Spleen (tissue), 11 donors: Measurements from ENCODE around the gene SH3RF3. TPM values are rescaled to one million over a fixed set of nuclear protein-coding genes. Genes with fewer than 3 reads are reported as not detected.

ENCODE experiments used
- DNase-seq: peaks from one replicate; pipeline ENCODE4 v3.0.0-alpha.2; 2020
- H3K27ac ChIP-seq, 8 donors: fragments of 200-600 bp; sonication (generic) in 7 of 8; 1 replicate in 4 of 8; 2 replicates in 4 of 8; pipeline versions ENCODE4 v1.5.0 to v1.8.0; 2016 to 2021; ENCODE audit warnings: inconsistent platforms in 4 of 8, mild to moderate bottlenecking in 4 of 8, moderate library complexity in 1 of 8
- H3K27me3 ChIP-seq, 7 donors: fragments of 200-600 bp; sonication (generic) in 6 of 7; replicated peaks in 1 of 7; 1 replicate in 4 of 7; 2 replicates in 3 of 7; pipeline versions ENCODE4 v1.5.0 to v1.8.0; 2016 to 2021; ENCODE audit warnings: inconsistent platforms in 3 of 7, mild to moderate bottlenecking in 1 of 7
- H3K36me3 ChIP-seq, 6 donors: fragments of 200-600 bp; sonication (generic) in 5 of 6; 1 replicate in 4 of 6; 2 replicates in 2 of 6; pipeline versions ENCODE4 v1.5.0 to v1.8.0; 2016 to 2021; ENCODE audit warnings: inconsistent platforms in 2 of 6
- H3K4me1 ChIP-seq, 6 donors: fragments of 200-600 bp; sonication (generic) in 5 of 6; 1 replicate in 3 of 6; 2 replicates in 3 of 6; pipeline versions ENCODE4 v1.5.0 to v1.8.0; 2016 to 2021; ENCODE audit warnings: inconsistent platforms in 3 of 6
- H3K4me3 ChIP-seq, 8 donors: fragments of 200-600 bp; sonication (generic) in 7 of 8; 1 replicate in 4 of 8; 2 replicates in 4 of 8; pipeline versions ENCODE4 v1.5.0 to v1.8.0; 2016 to 2021; ENCODE audit warnings: inconsistent platforms in 4 of 8, mild to moderate bottlenecking in 4 of 8, moderate library complexity in 2 of 8
- H3K9me3 ChIP-seq, 8 donors: fragments of 200-600 bp; sonication (generic) in 7 of 8; 1 replicate in 4 of 8; 2 replicates in 4 of 8; pipeline versions ENCODE4 v1.5.0 to v1.8.0; 2016 to 2021; ENCODE audit warnings: inconsistent platforms in 4 of 8
- CTCF ChIP-seq, 11 experiments: fragments of 200-600 bp in 7 of 11; fragments of 450-650 bp in 4 of 11; sonication (generic) in 4 of 11; IDR thresholded peaks in 8 of 11; conservative IDR thresholded peaks in 3 of 11; 1 replicate in 7 of 11; 2 replicates in 4 of 11; pipeline versions ENCODE4 v1.4.0 to v1.8.0; 2016 to 2021; ENCODE audit warnings: antibody characterized with exemption in 11 of 11, inconsistent platforms in 4 of 11, mild to moderate bottlenecking in 1 of 11
- POLR2A ChIP-seq, 3 donors: fragments of 450-650 bp; IDR thresholded peaks; one replicate each; pipeline ENCODE4 v1.5.1; 2017; ENCODE audit warnings: antibody characterized with exemption in 3 of 3, mild to moderate bottlenecking in 1 of 3
- POLR2AphosphoS5 ChIP-seq, 3 donors: sonication (generic); formaldehyde crosslinking; IDR thresholded peaks; one replicate each; pipeline ENCODE4 v1.5.1; 2017; ENCODE audit warnings: antibody characterized with exemption in 3 of 3
- WGBS, 5 donors: extraction: QIAGEN DNeasy Blood & Tissue Kit in 3 of 5; methylation state at CpG; one replicate each; pipeline versions ENCODE4 v1.1.5 to v1.1.7; 2013 to 2018; 5-methylcytosine and 5-hydroxymethylcytosine counted together
- intact Hi-C: fragments of 100-400 bp; cut with DNase I; formaldehyde crosslinking; loops from one replicate; pipeline ENCODE4 v1.15.0; 2023; ENCODE audit warnings: low total_unique reads
- polyA plus RNA-seq, 3 donors: library from polyadenylated mRNA; stranded (reverse); fragments of 200-250 nt; gene quantifications; one replicate each; pipeline ENCODE4 v1.2.1, GENCODE V29; 2013
- total RNA-seq, 7 donors: library from RNA; depleted of rRNA in 3 of 7; stranded (reverse); fragments of >200 nt in 3 of 7; fragmentation: NEBNext Ultra II Directional in 4 of 7; extraction: Animal tissue kit (Norgen Biotek cat#: 25700) in 4 of 7; gene quantifications; one replicate each; pipeline versions ENCODE4 v1.1.0 to v1.2.1, GENCODE V29; 2016 to 2021
- donor health status: healthy with polysubstance abuse.
- donor health status: DM: no; HTN: no; CAD: no; lungs with moderate emphysema.
- donor health status: DM: no; HTN: no; CAD: no.
- donor health status: Bipolar disorder and iron deficiency.
- donor health status: healthy.
- donor health status: DM: no; HTN: no; CAD: no.
- donor health status: DM: yes; HTN: yes; CAD: no.

The SH3RF3 gene
- total and polyA plus RNA-seq, 10 donors, result 1.3 to 7.6 (median 4.7) TPM

- no peak for TF ChIP-seq POLR2AphosphoS5 (IDR thresholded peaks at IDR 0.05)
- intact Hi-C loops, result no loop called here
- Histone ChIP-seq H3K4me1 (peaks cover 0 to 27% (median 7%) of the 10 kb centered on the region in 6 donors), H3K27ac (no peak overlapping the region), H3K4me3 (no peak overlapping the region), H3K27me3 (no peaks in the 10 kb centered on the region), H3K9me3 (no peaks in the 10 kb centered on the region), H3K36me3 (no peaks in the 10 kb centered on the region)
- DNase-seq, result peak; percentile 59
- WGBS, 5 donors, result 73 to 92% (median 81%) methylated on average over 9 to 10 of the region's 10 CpGs
Observed at GRCh38 chr2:109476641-109477441, 347.8 kb downstream of the SH3RF3 start.

- H3K36me3 ChIP-seq, result no peaks in the 10 kb centered on the region
- no peak for TF ChIP-seq POLR2A (IDR thresholded peaks at IDR 0.05)
- no peak for TF ChIP-seq POLR2AphosphoS5 (IDR thresholded peaks at IDR 0.05)
- no peak for TF ChIP-seq CTCF (IDR thresholded peaks at IDR 0.05 in 8 of 11, conservative IDR thresholded peaks at IDR 0.05 in 3 of 11)
- peaks cover 0 to 38% (median 10%) of the 10 kb centered on the region in 6 donors for H3K4me1 ChIP-seq
- no peaks in the 10 kb centered on the region for H3K27me3 ChIP-seq
- H3K4me3 ChIP-seq, result no peak overlapping the region
- 77 to 92% (median 83%) methylated on average over 4 to 12 of the region's 12 CpGs for WGBS, 5 donors
- H3K27ac ChIP-seq, result no peak overlapping the region
- H3K9me3 ChIP-seq, result no peaks in the 10 kb centered on the region
- intact Hi-C loops, result no loop called here
- DNase-seq, result peak; percentile 56
Observed at GRCh38 chr2:109478906-109479493, 350.0 kb downstream of the SH3RF3 start.

- Histone ChIP-seq H3K36me3 (no peaks in the 10 kb centered on the region), H3K4me1 (peaks cover 0 to 40% (median 10%) of the 10 kb centered on the region in 6 donors), H3K27ac (no peak overlapping the region), H3K27me3 (no peaks in the 10 kb centered on the region), H3K9me3 (no peaks in the 10 kb centered on the region), H3K4me3 (no peak overlapping the region)
- 58 to 66% (median 63%) methylated on average over 7 of the region's 7 CpGs for WGBS, 5 donors
- TF ChIP-seq POLR2AphosphoS5 (IDR thresholded peaks at IDR 0.05) (no peak), CTCF (IDR thresholded peaks at IDR 0.05 in 8 of 11, conservative IDR thresholded peaks at IDR 0.05 in 3 of 11) (no peak), POLR2A (IDR thresholded peaks at IDR 0.05) (no peak)
- peak; percentile 73 for DNase-seq
- intact Hi-C loops, result no loop called here
Observed at GRCh38 chr2:109479804-109480203, 350.8 kb downstream of the SH3RF3 start.

- Histone ChIP-seq H3K4me1 (peaks cover 0 to 40% (median 10%) of the 10 kb centered on the region in 6 donors), H3K27me3 (no peaks in the 10 kb centered on the region), H3K27ac (peak overlapping the region in 1 of 8 donors; percentile 73), H3K4me3 (no peak overlapping the region), H3K36me3 (no peaks in the 10 kb centered on the region), H3K9me3 (no peaks in the 10 kb centered on the region)
- DNase-seq, result peak; percentile 47
- TF ChIP-seq POLR2A (IDR thresholded peaks at IDR 0.05), result no peak
- no peak for TF ChIP-seq POLR2AphosphoS5 (IDR thresholded peaks at IDR 0.05)
- TF ChIP-seq CTCF (IDR thresholded peaks at IDR 0.05 in 8 of 11, conservative IDR thresholded peaks at IDR 0.05 in 3 of 11), result no peak
- intact Hi-C loops, result no loop called here
- WGBS, 5 donors, result 74 to 84% (median 75%) methylated on average over 10 of the region's 10 CpGs
Observed at GRCh38 chr2:109480486-109481195, 351.6 kb downstream of the SH3RF3 start.
